GM12892 (cell line): ENCODE data around the gene TTLL6.

Experiments
- DNase-seq: peaks from one replicate; pipeline ENCODE4 v3.0.0; 2011; ENCODE audit not compliant: insufficient read length
- FAIRE-seq: peaks from 2 replicates; lab custom pipeline; 2011; peaks lifted over from hg19 to GRCh38; lab: Jason Lieb, UNC
- POLR2A ChIP-seq: IDR thresholded peaks from 2 replicates; pipeline ENCODE4 v1.6.1; 2011; ENCODE audit warnings: low read depth, low read length, control low read depth
- POLR2AphosphoS5 ChIP-seq: IDR thresholded peaks from 2 replicates; pipeline ENCODE4 v1.6.1; 2011; ENCODE audit warnings: low read depth, low read length, control low read depth
- TAF1 ChIP-seq: IDR thresholded peaks from 2 replicates; pipeline ENCODE4 v1.6.1; 2011; ENCODE audit warnings: low read depth, mild to moderate bottlenecking, control low read depth, low read length, borderline replicate concordance

The TTLL6 gene

GRCh38 chr17:48740537-48740936, 76.5 kb downstream of the TTLL6 start:
- no peak for FAIRE-seq
- TF ChIP-seq POLR2AphosphoS5 = no peak
- no peak for TF ChIP-seq TAF1
- TF ChIP-seq POLR2A = no peak
- DNase-seq = no peak

DNA sequence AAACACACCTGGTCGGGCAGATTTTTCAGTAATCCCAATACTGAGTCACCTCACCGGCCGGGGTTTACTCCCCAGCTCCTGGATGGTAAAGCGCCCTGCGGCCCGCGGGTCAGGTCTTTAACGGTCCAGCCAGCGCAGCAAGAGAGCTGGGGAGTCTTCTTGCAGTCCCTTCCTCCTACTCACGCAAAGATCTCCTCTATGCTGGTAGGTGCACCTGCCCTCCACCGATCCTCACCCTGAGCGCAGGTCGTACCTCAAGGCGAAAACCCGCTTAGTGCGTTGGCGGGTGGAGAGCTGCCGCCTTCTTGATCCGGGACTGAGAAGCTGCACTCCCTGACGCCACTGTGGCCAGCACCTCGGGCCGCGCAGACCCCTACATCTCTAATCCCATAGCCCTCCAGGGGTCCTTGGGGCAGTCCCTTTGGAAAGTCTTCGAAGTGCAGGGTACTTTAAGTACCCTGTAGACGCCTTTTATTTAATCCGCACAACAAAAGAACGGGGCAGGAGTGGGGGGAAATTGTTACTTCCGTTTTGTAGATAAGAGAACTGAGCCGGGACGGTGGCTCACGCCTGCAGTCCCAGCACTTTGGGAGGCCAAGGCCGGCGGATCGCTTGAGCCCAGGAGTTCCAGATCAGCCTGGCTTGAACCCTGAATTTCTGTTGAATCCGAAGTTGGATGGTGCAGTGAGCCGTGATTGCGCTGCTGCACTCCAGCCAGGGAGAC, 78.1 kb downstream of the TTLL6 start:
- DNase-seq = no peak
- no peak for FAIRE-seq
- no peak for TF ChIP-seq TAF1
- TF ChIP-seq POLR2AphosphoS5 = no peak
- TF ChIP-seq POLR2A = no peak

GRCh38 chr17:48738424-48738802, 78.6 kb downstream of the TTLL6 start:
- TF ChIP-seq POLR2A = no peak
- TF ChIP-seq TAF1 = no peak
- no peak for TF ChIP-seq POLR2AphosphoS5
- no peak for FAIRE-seq
- DNase-seq = no peak

- DNase-seq (no peak), FAIRE-seq (no peak)
Measured at GRCh38 chr17:48737330-48738043, 79.5 kb downstream of the TTLL6 start.

DNA sequence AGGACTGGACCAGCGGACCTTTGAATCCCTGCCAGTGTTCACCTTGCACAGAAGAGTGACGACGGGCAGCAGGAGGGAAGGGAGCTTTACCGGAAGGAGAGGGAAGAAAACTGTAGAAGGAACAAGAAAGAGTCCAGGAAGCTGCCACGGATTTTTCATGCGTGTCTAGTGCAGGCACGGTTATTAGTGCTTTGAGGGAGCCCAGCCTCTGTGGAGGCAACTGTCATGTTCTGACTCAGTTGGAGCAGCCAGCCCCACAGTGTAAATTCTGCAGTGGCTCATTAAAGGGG, 82.0 kb downstream of the TTLL6 start:
- FAIRE-seq (no peak), DNase-seq (no peak)
- no peak for TF ChIP-seq TAF1
- TF ChIP-seq POLR2AphosphoS5 = no peak
- TF ChIP-seq POLR2A = no peak

More at GRCh38 chr17:48737330-48738043, 79.5 kb downstream of the TTLL6 start:
- TF ChIP-seq POLR2A = no peak
- TF ChIP-seq POLR2AphosphoS5 = no peak
- TF ChIP-seq TAF1 = no peak

- FAIRE-seq (no peak), DNase-seq (no peak)
- TF ChIP-seq POLR2AphosphoS5 (no peak), TAF1 (no peak), POLR2A (no peak)
Measured at GRCh38 chr17:48734333-48735061, 82.5 kb downstream of the TTLL6 start.

DNA sequence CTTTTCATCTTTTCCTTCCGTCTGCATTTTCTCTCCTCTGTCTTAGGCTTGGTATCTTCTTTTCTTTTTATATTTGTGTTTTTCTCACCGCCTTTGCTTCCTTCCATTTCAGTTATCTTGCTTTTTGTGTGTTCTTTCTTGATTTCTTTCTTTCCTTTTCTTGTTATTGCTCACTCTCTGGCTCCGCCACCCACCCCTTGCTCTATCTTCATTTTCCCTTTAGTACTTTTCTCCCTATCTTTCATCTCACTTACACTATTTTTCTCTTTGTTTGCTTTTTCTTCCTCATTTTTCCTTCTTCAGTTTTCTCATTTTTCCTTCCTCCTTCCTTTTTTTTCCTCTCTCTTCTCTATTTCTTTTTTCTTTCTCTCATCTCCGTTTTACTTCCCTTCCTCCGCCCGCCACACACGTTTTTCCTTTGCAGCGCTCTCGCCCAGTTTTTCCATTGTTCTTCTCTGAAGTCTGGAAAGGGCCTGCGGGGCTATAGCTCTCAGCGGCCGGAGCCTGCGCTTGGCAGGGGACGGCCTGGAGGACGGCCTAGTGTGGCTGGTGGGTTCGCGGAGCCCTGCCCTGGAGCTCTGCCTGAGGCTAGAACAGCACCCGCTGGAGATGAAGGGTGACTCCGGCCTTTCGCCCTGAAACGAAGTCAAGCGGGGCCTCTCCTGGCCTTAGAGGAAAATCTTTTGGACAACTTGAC, 83.2 kb downstream of the TTLL6 start:
- FAIRE-seq (no peak), DNase-seq (no peak)
- TF ChIP-seq POLR2A (no peak), POLR2AphosphoS5 (no peak), TAF1 (no peak)

DNA sequence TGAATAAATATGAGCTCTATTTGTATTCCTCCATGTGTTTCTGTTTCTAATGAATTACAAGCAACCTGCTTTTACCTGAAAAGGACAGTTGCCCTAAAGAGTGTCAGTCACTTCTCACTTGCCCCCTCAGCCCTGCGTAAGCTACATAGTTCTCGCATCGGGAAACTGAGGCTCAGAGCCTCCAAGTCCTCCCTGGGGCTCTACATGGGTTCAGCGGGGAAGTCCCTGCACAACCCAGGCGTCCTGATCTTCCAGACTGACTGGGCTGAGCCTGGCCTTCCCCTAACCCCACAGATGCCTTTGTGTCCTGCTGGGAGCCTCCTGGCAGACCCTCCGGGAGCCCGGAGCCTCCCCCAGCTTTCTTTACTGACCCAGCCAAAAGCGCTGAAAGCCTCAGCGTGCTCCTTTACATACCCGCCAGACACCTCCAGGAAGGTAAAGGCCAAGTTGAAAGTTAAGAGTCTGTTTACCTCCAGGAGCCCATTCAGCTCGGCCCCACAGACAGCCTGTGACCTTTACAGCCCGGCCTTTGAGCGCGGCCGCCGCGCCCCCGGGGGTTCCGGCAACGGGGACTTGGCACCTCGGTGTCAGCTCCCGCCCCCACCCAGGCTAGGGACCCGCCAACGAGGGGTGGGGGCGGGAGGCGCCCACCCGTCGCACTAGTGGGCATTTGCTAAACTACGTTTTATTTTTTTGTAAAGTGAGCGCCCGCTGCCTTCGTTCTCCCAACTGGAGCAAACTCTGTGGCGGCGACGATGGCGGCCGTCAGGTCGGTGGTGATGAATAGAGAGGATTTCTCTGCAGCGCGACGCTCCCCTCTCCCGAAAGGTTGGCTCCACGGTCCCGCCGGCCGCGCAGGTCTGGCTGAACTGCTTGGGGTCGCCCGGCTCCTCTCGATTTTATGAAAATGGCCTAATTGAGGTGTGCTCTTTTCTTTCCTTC, 84.1 kb downstream of the TTLL6 start:
- no peak for TF ChIP-seq POLR2A
- no peak for TF ChIP-seq POLR2AphosphoS5
- no peak for TF ChIP-seq TAF1
- FAIRE-seq = no peak

DNA sequence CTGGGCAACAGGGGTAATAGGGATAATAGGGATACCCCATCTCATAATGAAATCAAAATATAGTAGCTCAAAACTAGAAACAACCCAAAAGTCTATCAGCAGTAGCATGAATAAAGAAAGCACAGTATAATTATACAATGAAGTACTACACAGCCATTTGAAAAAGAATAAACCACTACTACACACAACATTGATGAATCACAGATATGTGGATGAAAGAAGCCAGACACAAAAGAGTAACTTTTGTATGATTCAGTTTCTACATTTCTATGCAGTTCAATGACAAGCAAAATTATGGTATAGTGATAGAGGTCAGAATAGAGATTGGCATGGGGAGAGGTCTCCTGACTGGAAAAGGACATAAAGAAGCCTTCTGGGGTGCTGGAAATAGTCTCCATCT, 85.7 kb downstream of the TTLL6 start:
- TF ChIP-seq TAF1 (no peak), POLR2A (no peak), POLR2AphosphoS5 (no peak)
- DNase-seq (no peak), FAIRE-seq (no peak)

More for the DNA sequence above, 84.1 kb downstream of the TTLL6 start:
- DNase-seq = no peak

DNA sequence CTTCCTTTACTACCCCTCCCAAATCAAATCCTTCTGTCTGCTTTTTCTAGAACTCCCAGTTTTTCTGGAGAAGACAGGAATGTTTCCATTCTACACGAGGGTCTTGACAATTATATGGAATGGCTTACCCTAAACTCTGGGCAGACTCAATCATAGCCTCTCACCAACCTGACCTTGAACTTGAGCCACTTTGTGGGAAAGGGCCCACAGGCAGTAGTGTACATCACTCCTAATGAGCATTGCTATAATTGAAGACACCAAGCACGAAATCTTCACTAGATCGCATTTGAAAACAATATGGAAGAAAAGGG, 86.8 kb downstream of the TTLL6 start:
- FAIRE-seq = no peak
- TF ChIP-seq TAF1 (no peak), POLR2AphosphoS5 (no peak), POLR2A (no peak)
- DNase-seq = no peak
